Stimulated activated CD4-positive, alpha-beta T cell treated with anti-CD3 and anti-CD28 coated beads, TNF-alpha, amount 100 ng/mL, for 4 hours (primary cell): ENCODE data around the gene NT5DC3.

Experiments
- DNase-seq, 3 experiments: peaks; one replicate each; pipeline ENCODE4 v3.0.0-alpha.2; 2020; ENCODE audit warnings: low read depth in 3 of 3

The NT5DC3 gene

GRCh38 chr12:103833095-103833775, 7.8 kb downstream of the NT5DC3 start:
- DNase-seq = no peak

- no peak for DNase-seq
Observed at GRCh38 chr12:103832048-103832997, 8.7 kb downstream of the NT5DC3 start.

GRCh38 chr12:103830730-103831320, 10.2 kb downstream of the NT5DC3 start:
- no peak for DNase-seq

- DNase-seq = no peak
Observed at GRCh38 chr12:103830025-103830725, 10.9 kb downstream of the NT5DC3 start.

GRCh38 chr12:103829092-103829491, 11.9 kb downstream of the NT5DC3 start:
- DNase-seq = no peak

GRCh38 chr12:103827911-103828391, 13.1 kb downstream of the NT5DC3 start:
- DNase-seq = no peak

GRCh38 chr12:103824845-103825244, 16.2 kb downstream of the NT5DC3 start:
- no peak for DNase-seq

- DNase-seq = no peak
Observed at GRCh38 chr12:103824290-103824689, 16.7 kb downstream of the NT5DC3 start.

- no peak for DNase-seq
Observed at GRCh38 chr12:103823871-103824270, 17.2 kb downstream of the NT5DC3 start.

GRCh38 chr12:103821773-103822172, 19.3 kb downstream of the NT5DC3 start:
- no peak for DNase-seq

- no peak for DNase-seq
Observed at GRCh38 chr12:103820881-103821489, 20.0 kb downstream of the NT5DC3 start.

GRCh38 chr12:103820361-103820760, 20.7 kb downstream of the NT5DC3 start:
- no peak for DNase-seq

GRCh38 chr12:103819892-103820291, 21.1 kb downstream of the NT5DC3 start:
- DNase-seq = no peak

GRCh38 chr12:103819312-103819711, 21.7 kb downstream of the NT5DC3 start:
- DNase-seq = no peak

- DNase-seq = no peak
Observed at GRCh38 chr12:103817791-103818190, 23.2 kb downstream of the NT5DC3 start.

GRCh38 chr12:103816663-103817062, 24.4 kb downstream of the NT5DC3 start:
- no peak for DNase-seq

- no peak for DNase-seq
Observed at GRCh38 chr12:103814436-103814835, 26.6 kb downstream of the NT5DC3 start.

- DNase-seq = no peak
Observed at GRCh38 chr12:103813949-103814348, 27.1 kb downstream of the NT5DC3 start.

GRCh38 chr12:103813426-103813825, 27.6 kb downstream of the NT5DC3 start:
- DNase-seq = no peak

- DNase-seq = no peak
Observed at GRCh38 chr12:103812789-103813188, 28.2 kb downstream of the NT5DC3 start.

- no peak for DNase-seq
Observed at GRCh38 chr12:103811791-103812190, 29.2 kb downstream of the NT5DC3 start.
